ENCODE measurements around the gene AIMP1. TPM values are rescaled to one million over a fixed set of nuclear protein-coding genes. Genes with fewer than 3 reads are reported as not detected.

The AIMP1 gene
- total RNA-seq, 3 donors from 2014 or later (not counting 1 experiment from before 2014, with no cell fraction given), result 37.7 to 46.8 (median 40.3) TPM

- Histone ChIP-seq H3K27me3 (ENCODE audit: control insufficient read depth, insufficient read depth, low read length) (no peaks in the 10 kb centered on the region), H3K9me3 (ENCODE audit: control insufficient read depth, insufficient read depth, low read length) (no peaks in the 10 kb centered on the region), H3K27ac (ENCODE audit: low read length) (no peak overlapping the region), H3K4me3 (ENCODE audit: low read length) (no peak overlapping the region), H3K4me1 (ENCODE audit: control insufficient read depth, insufficient read depth, low read length) (no peaks in the 10 kb centered on the region), H3K36me3 (ENCODE audit: control insufficient read depth, insufficient read depth, low read length) (no peaks in the 10 kb centered on the region)
- Mint-ChIP-seq H3K4me3 (no peak overlapping the region), H3K4me1 (no peaks in the 10 kb centered on the region), H3K27ac (no peak overlapping the region), H3K36me3 (no peaks in the 10 kb centered on the region), H3K27me3 (ENCODE audit: low read depth in 2 of 2) (peaks cover 7 to 19% of the 10 kb centered on the region in 2 donors), H3K9me3 (no peaks in the 10 kb centered on the region)
- WGBS (ENCODE audit: insufficient coverage), result 92% methylated on average over 5 of the region's 5 CpGs
- intact Hi-C loops (cut with micrococcal nuclease), result no loop called here
- TF ChIP-seq, protein P1, sequence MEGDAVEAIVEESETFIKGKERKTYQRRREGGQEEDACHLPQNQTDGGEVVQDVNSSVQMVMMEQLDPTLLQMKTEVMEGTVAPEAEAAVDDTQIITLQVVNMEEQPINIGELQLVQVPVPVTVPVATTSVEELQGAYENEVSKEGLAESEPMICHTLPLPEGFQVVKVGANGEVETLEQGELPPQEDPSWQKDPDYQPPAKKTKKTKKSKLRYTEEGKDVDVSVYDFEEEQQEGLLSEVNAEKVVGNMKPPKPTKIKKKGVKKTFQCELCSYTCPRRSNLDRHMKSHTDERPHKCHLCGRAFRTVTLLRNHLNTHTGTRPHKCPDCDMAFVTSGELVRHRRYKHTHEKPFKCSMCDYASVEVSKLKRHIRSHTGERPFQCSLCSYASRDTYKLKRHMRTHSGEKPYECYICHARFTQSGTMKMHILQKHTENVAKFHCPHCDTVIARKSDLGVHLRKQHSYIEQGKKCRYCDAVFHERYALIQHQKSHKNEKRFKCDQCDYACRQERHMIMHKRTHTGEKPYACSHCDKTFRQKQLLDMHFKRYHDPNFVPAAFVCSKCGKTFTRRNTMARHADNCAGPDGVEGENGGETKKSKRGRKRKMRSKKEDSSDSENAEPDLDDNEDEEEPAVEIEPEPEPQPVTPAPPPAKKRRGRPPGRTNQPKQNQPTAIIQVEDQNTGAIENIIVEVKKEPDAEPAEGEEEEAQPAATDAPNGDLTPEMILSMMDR (IDR thresholded peaks at IDR 0.05), result no peak
- DNase-seq (no peak), ATAC-seq (no peak)
Observed at GRCh38 chr4:106367072-106367471, 50.7 kb downstream of the AIMP1 start.

DNA sequence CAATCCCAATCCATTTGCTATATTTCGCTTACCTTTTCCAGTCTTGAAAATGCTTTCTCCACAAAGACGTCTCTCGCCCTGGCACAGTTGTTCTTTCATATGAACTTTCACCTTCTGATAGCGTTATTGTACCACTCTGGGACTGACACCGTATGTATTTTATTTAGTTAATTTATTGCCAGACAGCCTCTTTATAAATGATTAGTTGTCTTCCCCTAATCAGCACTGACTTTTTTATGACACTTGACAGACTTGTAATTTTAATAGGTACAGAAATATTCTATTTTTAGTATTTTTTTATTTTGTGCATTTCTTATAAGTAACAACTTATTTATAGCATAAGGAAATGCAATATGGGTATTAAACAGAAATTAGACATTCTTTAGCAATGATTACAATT is 52.3 kb downstream of the AIMP1 start, which contains the start of gene GIMD1:
GIMD1 (minus strand) TSS at position 101 of the 400 bp plus-strand sequence. CDS start 1,343 bp downstream, outside the sequence.
- H3K27ac Mint-ChIP-seq, result no peak within 1 kb of the TSS
- no peak within 1 kb of the TSS for H3K4me3 ChIP-seq (ENCODE audit: low read length)
- 95% methylated on average over 5 of the region's 5 CpGs for WGBS (ENCODE audit: insufficient coverage)
- ATAC-seq (no peak), DNase-seq (no peak)
- no peaks in the 10 kb centered on the region for H3K4me1 ChIP-seq (ENCODE audit: control insufficient read depth, insufficient read depth, low read length)
- intact Hi-C loops (cut with micrococcal nuclease), result loop anchor here (2.0 kb wide), 1 partner anchor 440 kb away; no protein-coding TSS in a partner anchor
- H3K36me3 Mint-ChIP-seq, result no peaks in the 10 kb centered on the region
- H3K4me3 Mint-ChIP-seq, result no peak within 1 kb of the TSS
- H3K27ac ChIP-seq (ENCODE audit: low read length), result no peak within 1 kb of the TSS
- peaks cover 7 to 19% of the 10 kb centered on the region in 2 donors for H3K27me3 Mint-ChIP-seq (ENCODE audit: low read depth in 2 of 2)
- no peaks in the 10 kb centered on the region for H3K9me3 Mint-ChIP-seq
- H3K9me3 ChIP-seq (ENCODE audit: control insufficient read depth, insufficient read depth, low read length), result no peaks in the 10 kb centered on the region
- H3K36me3 ChIP-seq (ENCODE audit: control insufficient read depth, insufficient read depth, low read length), result no peaks in the 10 kb centered on the region
- H3K4me1 Mint-ChIP-seq, result no peaks in the 10 kb centered on the region
- TF ChIP-seq, protein P1 (IDR thresholded peaks at IDR 0.05), result no peak
- peaks cover 2% of the 10 kb centered on the region for H3K27me3 ChIP-seq (ENCODE audit: control insufficient read depth, insufficient read depth, low read length)

GRCh38 chr4:106369456-106370060 is 53.2 kb downstream of the AIMP1 start:
- Mint-ChIP-seq H3K27ac (no peak overlapping the region), H3K4me3 (no peak overlapping the region), H3K36me3 (no peaks in the 10 kb centered on the region), H3K9me3 (no peaks in the 10 kb centered on the region), H3K4me1 (no peaks in the 10 kb centered on the region), H3K27me3 (ENCODE audit: low read depth in 2 of 2) (peaks cover 7 to 26% of the 10 kb centered on the region in 2 donors)
- Histone ChIP-seq H3K4me1 (ENCODE audit: control insufficient read depth, insufficient read depth, low read length) (no peaks in the 10 kb centered on the region), H3K27me3 (ENCODE audit: control insufficient read depth, insufficient read depth, low read length) (peaks cover 2% of the 10 kb centered on the region), H3K27ac (ENCODE audit: low read length) (no peak overlapping the region), H3K4me3 (ENCODE audit: low read length) (no peak overlapping the region), H3K9me3 (ENCODE audit: control insufficient read depth, insufficient read depth, low read length) (no peaks in the 10 kb centered on the region), H3K36me3 (ENCODE audit: control insufficient read depth, insufficient read depth, low read length) (no peaks in the 10 kb centered on the region)
- TF ChIP-seq, protein P1 (IDR thresholded peaks at IDR 0.05), result no peak
- DNase-seq (peak in 1 of 2 donors; percentile 42), ATAC-seq (peak in 1 of 3 donors; percentile 39)
- intact Hi-C loops (cut with micrococcal nuclease), result loop anchor here (2.0 kb wide), 1 partner anchor 439 kb away; no protein-coding TSS in a partner anchor
- 24% methylated on average over 4 of the region's 6 CpGs for WGBS (ENCODE audit: insufficient coverage)

Measured in natural killer cell (primary cell).